ENCODE data around the gene LYRM4. TPM values are rescaled to one million over a fixed set of nuclear protein-coding genes. Genes with fewer than 3 reads are reported as not detected.
A peak's percentile ranks its signal among the peaks of the same experiment; 100 is the strongest.

The LYRM4 gene
- total RNA-seq, 1 experiment from 2014 or later = 52.8 TPM

- H3K4me1 Mint-ChIP-seq (ENCODE audit: low read depth, unreplicated experiment) = peaks cover 6% of the 10 kb centered on the region
- Histone ChIP-seq H3K4me1 (peaks cover 10% of the 10 kb centered on the region), H3K4me3 (ENCODE audit: low read depth, low read length) (no peak overlapping the region), H3K9me3 (no peaks in the 10 kb centered on the region), H3K36me3 (ENCODE audit: control insufficient read depth, insufficient read depth, low read length) (no peaks in the 10 kb centered on the region; the same call in 1 of the 2 replicates), H3K27me3 (replicated peaks; ENCODE audit: control insufficient read depth, insufficient read depth, low read length) (no peaks in the 10 kb centered on the region)
- ChIA-PET CTCF (no interaction called here), POLR2A (no interaction called here)
- no peak overlapping the region for H3K27ac Mint-ChIP-seq (ENCODE audit: unreplicated experiment)
- no peaks in the 10 kb centered on the region for H3K9me3 Mint-ChIP-seq (ENCODE audit: unreplicated experiment)
- H3K4me3 Mint-ChIP-seq (ENCODE audit: unreplicated experiment) = no peak overlapping the region
- intact Hi-C loops (cut with micrococcal nuclease; ENCODE audit: unreplicated experiment) = loop anchor here (5.0 kb wide), 1 partner anchor 54 kb away; the partner anchor contains the start of genes FARS2 and LYRM4
- peaks cover 11% of the 10 kb centered on the region for H3K36me3 Mint-ChIP-seq (ENCODE audit: insufficient read depth, unreplicated experiment)
- no peak for DNase-seq
- BruUV-seq (replicated peaks) = no TSS peak
- no peaks in the 10 kb centered on the region for H3K27me3 Mint-ChIP-seq (ENCODE audit: insufficient read depth, unreplicated experiment)
- TF ChIP-seq CTCF (IDR thresholded peaks at IDR 0.05; ENCODE audit: insufficient read depth in 1 of 2, low read depth in 1 of 2, low read length in 1 of 2, severe bottlenecking in 1 of 2, unreplicated experiment in 1 of 2) = no peak
Observed at GRCh38 chr6:5208471-5208971, 52.2 kb downstream of the LYRM4 start.

GRCh38 chr6:5208057-5208456 lies 52.7 kb downstream of the LYRM4 start:
- TF ChIP-seq CTCF (IDR thresholded peaks at IDR 0.05; ENCODE audit: insufficient read depth in 1 of 2, low read depth in 1 of 2, low read length in 1 of 2, severe bottlenecking in 1 of 2, unreplicated experiment in 1 of 2) = no peak
- no peaks in the 10 kb centered on the region for H3K27me3 Mint-ChIP-seq (ENCODE audit: insufficient read depth, unreplicated experiment)
- no peak overlapping the region for H3K27ac Mint-ChIP-seq (ENCODE audit: unreplicated experiment)
- Histone ChIP-seq H3K4me3 (ENCODE audit: low read depth, low read length) (no peak overlapping the region), H3K27me3 (replicated peaks; ENCODE audit: control insufficient read depth, insufficient read depth, low read length) (no peaks in the 10 kb centered on the region), H3K4me1 (peaks cover 10% of the 10 kb centered on the region), H3K9me3 (no peaks in the 10 kb centered on the region), H3K36me3 (ENCODE audit: control insufficient read depth, insufficient read depth, low read length) (no peaks in the 10 kb centered on the region; the same call in 1 of the 2 replicates)
- intact Hi-C loops (cut with micrococcal nuclease; ENCODE audit: unreplicated experiment) = loop anchor here (5.0 kb wide), 1 partner anchor 54 kb away; the partner anchor contains the start of genes FARS2 and LYRM4
- DNase-seq = no peak
- ChIA-PET POLR2A (no interaction called here), CTCF (interaction anchor here (1.3 kb wide), 1 partner anchor 64 kb away, joined by 4 read pairs; no protein-coding TSS in a partner anchor)
- no peak overlapping the region for H3K4me3 Mint-ChIP-seq (ENCODE audit: unreplicated experiment)
- peaks cover 11% of the 10 kb centered on the region for H3K36me3 Mint-ChIP-seq (ENCODE audit: insufficient read depth, unreplicated experiment)
- no peaks in the 10 kb centered on the region for H3K9me3 Mint-ChIP-seq (ENCODE audit: unreplicated experiment)
- peaks cover 6% of the 10 kb centered on the region for H3K4me1 Mint-ChIP-seq (ENCODE audit: low read depth, unreplicated experiment)
- no TSS peak for BruUV-seq (replicated peaks)

GRCh38 chr6:5206920-5207561 lies 53.7 kb downstream of the LYRM4 start:
- Mint-ChIP-seq H3K27ac (ENCODE audit: unreplicated experiment) (peak overlapping the region; percentile 76), H3K4me3 (ENCODE audit: unreplicated experiment) (no peak overlapping the region), H3K4me1 (ENCODE audit: low read depth, unreplicated experiment) (peaks cover 6% of the 10 kb centered on the region), H3K36me3 (ENCODE audit: insufficient read depth, unreplicated experiment) (peaks cover 3% of the 10 kb centered on the region), H3K9me3 (ENCODE audit: unreplicated experiment) (no peaks in the 10 kb centered on the region), H3K27me3 (ENCODE audit: insufficient read depth, unreplicated experiment) (no peaks in the 10 kb centered on the region)
- H3K36me3 ChIP-seq (ENCODE audit: control insufficient read depth, insufficient read depth, low read length) = no peaks in the 10 kb centered on the region; the same call in 1 of the 2 replicates
- no peak overlapping the region for H3K4me3 ChIP-seq (ENCODE audit: low read depth, low read length)
- intact Hi-C loops (cut with micrococcal nuclease; ENCODE audit: unreplicated experiment) = loop anchor here (1.0 to 5.0 kb wide), 2 partner anchors 17 to 55 kb away; partner anchors contain the start of genes FARS2 and LYRM4
- H3K4me1 ChIP-seq = peaks cover 16% of the 10 kb centered on the region
- no peaks in the 10 kb centered on the region for H3K27me3 ChIP-seq (replicated peaks; ENCODE audit: control insufficient read depth, insufficient read depth, low read length)
- CTCF ChIA-PET = interaction anchor here (1.3 kb wide), 1 partner anchor 63 kb away, joined by 4 read pairs; no protein-coding TSS in a partner anchor
- POLR2A ChIA-PET = no interaction called here
- no peak for DNase-seq
- no peak for TF ChIP-seq CTCF (IDR thresholded peaks at IDR 0.05; ENCODE audit: insufficient read depth in 1 of 2, low read depth in 1 of 2, low read length in 1 of 2, severe bottlenecking in 1 of 2, unreplicated experiment in 1 of 2)
- no peaks in the 10 kb centered on the region for H3K9me3 ChIP-seq
- no TSS peak for BruUV-seq (replicated peaks)

All from Caco-2 (cell line).